PC-3 (cell line): ENCODE results near the gene TMEM106C. TPM values are rescaled to one million over a fixed set of nuclear protein-coding genes. Genes with fewer than 3 reads are reported as not detected.

Experiments
- ATAC-seq: fragments of 200-7000 bp; cut with Tn5 transposase; 2 replicates; pipeline ENCODE4 v1.9.1; 2020; ENCODE audit warnings: mild to moderate bottlenecking, moderate library complexity
- BruUV-seq: library from RNA; stranded (reverse); fragments of 400-500 nt; replicated peaks from 2 replicates; lab custom pipeline; 2021; lab: Mats Ljungman, UMichigan
- CTCF ChIA-PET: fragments of 300-600 bp; sonication (Branson Sonifier 250); formaldehyde crosslinking; loops from one replicate; lab custom pipeline; 2022; ENCODE audit warnings: antibody characterized with exemption; lab: Charles Lee
- POLR2A ChIA-PET: fragments of 300-600 bp; sonication (Branson Sonifier 250); formaldehyde crosslinking; loops from one replicate; lab custom pipeline; 2022; ENCODE audit warnings: antibody characterized with exemption; ENCODE audit not compliant: unreplicated experiment; lab: Charles Lee
- DNase-seq: peaks from one replicate; pipeline ENCODE4 v3.0.0-alpha.2; 2015
- H2AFZ ChIP-seq: fragments of 300-600 bp; sonication (generic); 2 replicates; pipeline ENCODE4 v1.6.0; 2016; ENCODE audit warnings: antibody characterized with exemption, low read length
- H3F3A ChIP-seq: fragments of 300-600 bp; sonication (generic); one replicate; pipeline ENCODE4 v1.6.0; 2017; ENCODE audit warnings: antibody characterized with exemption, low read length, control low read depth, mild to moderate bottlenecking; ENCODE audit not compliant: unreplicated experiment
- H3K27ac ChIP-seq: fragments of 300-600 bp; sonication (generic); 2 replicates; pipeline ENCODE4 v1.5.1; 2016; ENCODE audit warnings: mild to moderate bottlenecking, low read length
- H3K27me3 ChIP-seq: fragments of 300-600 bp; sonication (generic); 2 replicates; pipeline ENCODE4 v1.6.1; 2016; ENCODE audit warnings: low read length, mixed read lengths
- H3K36me3 ChIP-seq: fragments of 300-600 bp; sonication (generic); 2 replicates; pipeline ENCODE4 v1.6.1; 2016; ENCODE audit warnings: low read depth, mixed run types, low read length, mixed read lengths
- H3K4me1 ChIP-seq: fragments of 300-600 bp; sonication (generic); 2 replicates; pipeline ENCODE4 v1.5.1; 2016; ENCODE audit warnings: low read length; ENCODE audit not compliant: insufficient read depth
- H3K4me2 ChIP-seq: fragments of 300-600 bp; sonication (generic); 2 replicates; pipeline ENCODE4 v1.6.0; 2016; ENCODE audit warnings: low read length
- H3K4me3 ChIP-seq: fragments of 300-600 bp; sonication (generic); 2 replicates; pipeline ENCODE4 v1.5.1; 2016; ENCODE audit warnings: mild to moderate bottlenecking, low read length, mixed read lengths
- H3K79me2 ChIP-seq: fragments of 300-600 bp; sonication (generic); 2 replicates; pipeline ENCODE4 v1.6.1; 2017; ENCODE audit warnings: low read length, mixed read lengths
- H3K9ac ChIP-seq: fragments of 300-600 bp; sonication (generic); 2 replicates; pipeline ENCODE4 v1.6.0; 2016; ENCODE audit warnings: mild to moderate bottlenecking, low read length
- H3K9me2 ChIP-seq: fragments of 300-600 bp; sonication (generic); replicated peaks from 2 replicates; pipeline ENCODE4 v1.6.1; 2016; ENCODE audit warnings: mixed run types, low read length, mixed read lengths
- H3K9me3 ChIP-seq: fragments of 300-600 bp; sonication (generic); 2 replicates; pipeline ENCODE4 v1.6.1; 2016; ENCODE audit warnings: low read length, mixed read lengths
- H4K20me1 ChIP-seq: fragments of 300-600 bp; sonication (generic); 2 replicates; pipeline ENCODE4 v1.6.1; 2016; ENCODE audit warnings: low read length, mixed read lengths
- CTCF ChIP-seq: fragments of 300-600 bp; sonication (generic); conservative IDR thresholded peaks from 2 replicates; pipeline ENCODE4 v1.5.1; 2017; ENCODE audit warnings: antibody characterized with exemption, low read depth, mild to moderate bottlenecking, low read length
- EZH2 ChIP-seq: fragments of 300-600 bp; sonication (generic); IDR thresholded peaks from one replicate; pipeline ENCODE4 v1.6.1; 2017; ENCODE audit warnings: antibody characterized with exemption, mild to moderate bottlenecking, low read length; ENCODE audit not compliant: unreplicated experiment
- EZH2phosphoT487 ChIP-seq: fragments of 300-600 bp; sonication (generic); IDR thresholded peaks from 2 replicates; pipeline ENCODE4 v1.6.1; 2018; ENCODE audit warnings: mild to moderate bottlenecking, antibody characterized with exemption, low read length, borderline replicate concordance
- intact Hi-C: fragments of 100-400 bp; cut with micrococcal nuclease; formaldehyde crosslinking; loops from 2 replicates; pipeline ENCODE4 v1.9.0; 2023
- total RNA-seq: library from RNA; depleted of rRNA; stranded (reverse); fragments of >200 nt; gene quantifications from 2 replicates; pipeline ENCODE4 v1.2.3, GENCODE V29; 2014

TMEM106C gene
- total RNA-seq, 1 experiment from 2014 or later: 166 TPM

GRCh38 chr12:47962198-47962597, 1.2 kb upstream of the TMEM106C start:
- CTCF ChIA-PET: no interaction called here
- intact Hi-C loops: loop anchor here (5.0 kb wide), 2 partner anchors 40 to 60 kb away; partner anchors contain the start of gene COL2A1

GRCh38 chr12:47964106-47964728, 821 bp downstream of the TMEM106C start:
- Histone ChIP-seq H3K4me1 (peaks cover 16% of the 10 kb centered on the region), H3K4me2 (peak overlapping the region; percentile 83), H3K4me3 (peak overlapping the region; percentile 86), H2AFZ (peak overlapping the region; percentile 98), H3K9ac (peak overlapping the region; percentile 82), H3K9me3 (no peaks in the 10 kb centered on the region), H3K27me3 (no peaks in the 10 kb centered on the region), H4K20me1 (no peaks in the 10 kb centered on the region), H3F3A (no peaks in the 10 kb centered on the region), H3K9me2 (no peaks in the 10 kb centered on the region), H3K36me3 (peaks cover 17% of the 10 kb centered on the region), H3K27ac (no peak overlapping the region), H3K79me2 (peaks cover 23% of the 10 kb centered on the region)
- ATAC-seq (no peak; the same call in none of the 2 replicates), DNase-seq (peak; percentile 34)
- POLR2A ChIA-PET: interaction anchor here (0.6 kb wide), 2 partner anchors 38 to 48 kb away, joined by 3 to 4 read pairs; no protein-coding TSS in a partner anchor
- no peak for TF ChIP-seq EZH2
- no peak for TF ChIP-seq EZH2phosphoT487
- TF ChIP-seq CTCF: no peak
- BruUV-seq: TSS peak; percentile 26
- intact Hi-C loops: loop anchor here (2.0 to 5.0 kb wide), 3 partner anchors 38 to 201 kb away; partner anchors contain the start of gene COL2A1
- CTCF ChIA-PET: interaction anchor here (0.7 kb wide), 2 partner anchors 59 to 156 kb away, joined by 3 to 4 read pairs; partner anchors contain the start of gene VDR

More at GRCh38 chr12:47962198-47962597, 1.2 kb upstream of the TMEM106C start:
- BruUV-seq: no TSS peak
- Histone ChIP-seq H3K36me3 (peaks cover 8% of the 10 kb centered on the region; the same call in 1 of the 2 replicates), H3K9ac (no peak overlapping the region), H3K27me3 (no peaks in the 10 kb centered on the region), H3K9me3 (no peaks in the 10 kb centered on the region; the same call in 1 of the 2 replicates), H3K4me2 (no peak overlapping the region), H3K79me2 (peaks cover 23% of the 10 kb centered on the region), H3K4me3 (no peak overlapping the region), H3K4me1 (peaks cover 16% of the 10 kb centered on the region), H2AFZ (no peak overlapping the region), H4K20me1 (no peaks in the 10 kb centered on the region), H3F3A (no peaks in the 10 kb centered on the region), H3K27ac (no peak overlapping the region), H3K9me2 (no peaks in the 10 kb centered on the region)
- ATAC-seq (no peak), DNase-seq (no peak)
- no peak for TF ChIP-seq EZH2phosphoT487
- no peak for TF ChIP-seq CTCF
- no peak for TF ChIP-seq EZH2
- POLR2A ChIA-PET: no interaction called here

- no TSS peak for BruUV-seq
- no peaks in the 10 kb centered on the region for H3F3A ChIP-seq
- POLR2A ChIA-PET: interaction anchor here (0.6 kb wide), 1 partner anchor 317 kb away, joined by 3 read pairs; no protein-coding TSS in a partner anchor
- H3K9ac ChIP-seq: no peak overlapping the region
- CTCF ChIA-PET: no interaction called here
- H3K27ac ChIP-seq: no peak overlapping the region
- no peak overlapping the region for H2AFZ ChIP-seq
- no peaks in the 10 kb centered on the region for H4K20me1 ChIP-seq
- no peaks in the 10 kb centered on the region for H3K9me2 ChIP-seq
- H3K36me3 ChIP-seq: peaks cover 17% of the 10 kb centered on the region
- H3K4me3 ChIP-seq: no peak overlapping the region; the same call in 1 of the 2 replicates
- DNase-seq (no peak), ATAC-seq (no peak)
- intact Hi-C loops: loop anchor here (2.0 kb wide), 1 partner anchor 199 kb away; no protein-coding TSS in a partner anchor
- H3K4me2 ChIP-seq: peak overlapping the region; percentile 83
- no peaks in the 10 kb centered on the region for H3K27me3 ChIP-seq
- H3K9me3 ChIP-seq: no peaks in the 10 kb centered on the region
- peaks cover 23% of the 10 kb centered on the region for H3K79me2 ChIP-seq
- peaks cover 16% of the 10 kb centered on the region for H3K4me1 ChIP-seq
- TF ChIP-seq EZH2phosphoT487 (no peak), CTCF (no peak), EZH2 (no peak)
These were observed 2.2 kb downstream of the TMEM106C start for GRCh38 chr12:47965581-47965980.
